HG03196 (cell line): Measurements from ENCODE around the gene CSRNP3.
"Not testable (repeated sequence)": the region's sequence is repeated elsewhere in the genome, so short reads cannot be mapped to it uniquely, and the experiment has no call there.

ENCODE experiments used
- ATAC-seq: cut with Tn5 transposase; IDR thresholded peaks from one replicate; pipeline ENCODE4 v1.9.1; 2021; ENCODE audit not compliant: unreplicated experiment

CSRNP3 gene

DNA sequence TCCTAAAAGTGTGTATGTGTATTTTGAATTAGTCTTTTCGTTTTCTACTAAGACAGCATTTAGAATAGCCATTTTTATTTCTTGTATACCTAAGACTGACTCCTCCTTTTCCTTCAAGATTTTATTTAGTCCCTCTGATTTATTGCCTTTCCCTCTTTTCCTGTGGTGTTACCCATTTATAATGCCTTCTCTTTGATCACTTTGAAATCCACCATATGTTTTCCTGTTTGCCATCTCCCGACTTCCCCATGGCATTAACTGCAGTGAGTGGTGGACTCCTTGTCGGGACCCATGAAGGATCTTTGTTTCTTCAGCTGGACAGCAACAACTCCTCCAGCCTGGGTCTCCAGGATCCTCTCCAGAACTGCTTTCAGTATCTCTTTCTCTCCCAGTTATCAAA, 160.7 kb downstream of the CSRNP3 start:
- ATAC-seq: no peak

GRCh38 chr2:165631089-165631488, 161.6 kb downstream of the CSRNP3 start:
- no peak for ATAC-seq

DNA sequence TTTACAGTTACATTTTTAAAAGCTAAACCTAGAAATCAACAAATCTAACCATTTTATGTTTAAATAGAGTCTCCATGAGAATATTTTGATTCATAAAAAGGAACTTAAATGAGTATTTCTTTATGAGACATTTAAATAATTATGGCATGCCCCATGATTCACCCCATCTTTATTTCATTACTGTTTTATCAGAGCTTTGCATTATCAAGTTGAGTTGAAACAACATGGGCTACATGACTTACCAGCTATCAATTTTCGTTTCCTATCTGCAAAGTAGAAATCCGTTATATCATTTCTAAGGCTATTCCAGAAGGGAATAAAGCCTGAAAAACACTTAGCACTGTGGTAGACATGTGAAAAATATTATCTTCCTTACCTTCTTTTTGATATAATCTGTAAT, 163.1 kb downstream of the CSRNP3 start:
- no peak for ATAC-seq

DNA sequence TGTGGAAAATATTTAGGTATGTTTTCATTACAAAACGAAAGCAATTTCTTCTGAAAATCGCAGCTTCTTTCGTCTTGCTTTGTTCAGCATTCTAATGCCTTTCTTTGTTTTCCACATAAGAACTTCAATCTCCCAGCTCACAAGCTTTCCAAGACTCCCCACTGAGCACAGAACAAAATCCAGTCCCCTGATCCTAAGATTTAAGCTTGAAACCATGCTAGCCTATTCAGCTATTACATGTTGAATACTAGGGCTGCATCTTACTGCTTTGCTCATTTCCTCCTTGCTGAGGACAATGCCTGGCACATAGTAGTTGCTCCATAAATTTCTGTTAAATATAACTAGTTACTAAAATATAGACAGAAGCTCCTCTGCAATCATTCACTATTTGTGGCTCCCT, 163.9 kb downstream of the CSRNP3 start:
- no peak for ATAC-seq

GRCh38 chr2:165634282-165634681, 164.8 kb downstream of the CSRNP3 start:
- ATAC-seq: no peak

GRCh38 chr2:165634855-165635254, 165.4 kb downstream of the CSRNP3 start:
- no peak for ATAC-seq

DNA sequence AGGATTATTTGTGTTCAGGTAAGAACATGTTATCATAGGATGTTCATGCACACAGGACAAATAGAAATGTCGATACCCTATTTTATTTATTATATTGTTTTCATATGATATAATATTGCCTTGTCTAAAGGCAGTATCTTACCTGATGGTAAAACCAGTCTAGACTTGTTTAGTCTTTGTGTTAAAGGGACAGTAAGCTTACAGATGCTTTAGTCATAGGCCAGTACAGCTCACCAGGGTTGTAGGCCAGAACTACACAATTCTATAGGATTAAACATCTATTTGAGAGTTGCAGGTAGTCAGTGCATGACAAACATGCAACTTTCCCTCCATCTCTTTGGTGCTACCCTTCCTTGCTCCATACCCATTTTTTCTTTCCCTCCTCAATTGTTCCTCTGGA, 166.0 kb downstream of the CSRNP3 start:
- ATAC-seq: no peak

GRCh38 chr2:165636959-165637358, 167.5 kb downstream of the CSRNP3 start:
- no peak for ATAC-seq

DNA sequence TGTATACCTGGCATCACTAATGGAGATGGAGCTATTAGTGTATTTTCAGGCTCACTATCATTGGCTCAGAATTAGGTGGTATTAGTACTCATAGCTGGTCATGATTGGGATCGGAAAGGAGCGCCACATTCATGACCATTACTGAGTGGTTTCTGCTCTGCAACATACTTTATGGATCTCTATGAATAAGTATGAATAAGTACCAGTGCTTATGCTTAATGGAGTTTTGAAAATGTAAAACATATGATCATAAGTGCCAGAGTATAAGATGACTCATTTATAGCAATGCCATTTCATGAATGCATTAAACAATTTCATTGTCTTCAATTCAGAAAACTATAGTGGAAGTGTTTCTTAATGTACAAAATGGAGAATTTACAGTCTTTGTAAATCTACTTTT, 167.9 kb downstream of the CSRNP3 start:
- ATAC-seq: no peak

- no peak for ATAC-seq
These were observed 170.0 kb downstream of the CSRNP3 start for GRCh38 chr2:165639504-165639903.

- ATAC-seq: no peak
These were observed 170.9 kb downstream of the CSRNP3 start for GRCh38 chr2:165640247-165640929.

GRCh38 chr2:165645930-165646831, 176.7 kb downstream of the CSRNP3 start:
- no peak for ATAC-seq

DNA sequence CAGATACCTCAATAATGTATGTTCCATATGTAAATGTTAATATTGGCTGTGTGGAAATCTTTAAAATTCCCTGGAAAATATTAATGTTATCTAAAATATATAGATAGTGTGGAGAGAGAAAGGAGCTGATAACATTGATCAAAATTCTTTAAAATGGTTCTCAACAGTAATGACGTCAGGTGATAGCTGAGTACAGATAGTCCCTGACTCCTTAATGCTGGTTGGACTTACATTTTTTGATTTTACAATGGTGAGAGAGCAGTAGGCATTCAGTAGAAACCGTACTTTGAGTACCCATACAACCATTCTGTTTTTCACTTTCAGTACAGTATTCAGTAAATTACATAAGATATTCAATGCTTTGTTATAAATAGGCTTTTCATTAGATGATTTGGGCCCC, 177.9 kb downstream of the CSRNP3 start:
- ATAC-seq: no peak

- no peak for ATAC-seq
These were observed 179.3 kb downstream of the CSRNP3 start for GRCh38 chr2:165648801-165649200.

DNA sequence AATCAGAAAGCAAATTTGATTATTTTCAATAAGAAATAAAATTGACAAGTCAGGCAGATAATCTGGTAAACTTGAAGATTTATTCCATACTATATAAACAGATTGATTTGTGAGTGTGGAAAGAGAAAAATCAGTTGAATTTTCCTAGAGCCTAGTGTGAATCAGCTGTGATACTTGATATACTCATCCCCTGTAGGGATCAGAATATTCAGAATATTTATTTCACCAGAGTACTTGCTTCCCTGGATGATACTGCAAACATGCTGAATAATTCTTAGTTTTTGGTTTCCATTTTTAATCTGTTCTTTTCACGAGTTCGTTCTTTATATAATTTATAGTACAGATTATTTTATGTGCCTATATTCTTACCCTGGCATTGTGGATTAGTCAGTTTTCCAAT, 181.7 kb downstream of the CSRNP3 start:
- ATAC-seq: no peak

DNA sequence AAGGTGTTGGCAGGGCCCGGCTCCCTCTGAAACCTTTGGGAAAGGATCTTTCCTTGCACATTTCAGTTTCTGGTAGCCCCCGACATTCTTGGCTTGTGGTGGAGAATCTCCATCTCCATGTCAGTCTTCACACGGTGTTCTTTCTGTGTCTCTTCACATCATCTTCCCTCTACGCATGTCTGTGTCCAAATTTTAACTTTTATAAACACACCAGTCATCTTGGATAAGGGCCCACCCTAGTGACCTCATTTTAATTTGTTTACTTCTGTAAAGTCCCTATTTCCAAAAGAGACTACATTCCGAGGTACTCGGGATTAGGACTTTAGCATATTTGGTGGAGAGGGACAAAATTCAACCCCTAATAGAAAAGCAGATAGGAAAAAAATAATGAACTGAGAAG, 186.2 kb downstream of the CSRNP3 start:
- no peak for ATAC-seq

DNA sequence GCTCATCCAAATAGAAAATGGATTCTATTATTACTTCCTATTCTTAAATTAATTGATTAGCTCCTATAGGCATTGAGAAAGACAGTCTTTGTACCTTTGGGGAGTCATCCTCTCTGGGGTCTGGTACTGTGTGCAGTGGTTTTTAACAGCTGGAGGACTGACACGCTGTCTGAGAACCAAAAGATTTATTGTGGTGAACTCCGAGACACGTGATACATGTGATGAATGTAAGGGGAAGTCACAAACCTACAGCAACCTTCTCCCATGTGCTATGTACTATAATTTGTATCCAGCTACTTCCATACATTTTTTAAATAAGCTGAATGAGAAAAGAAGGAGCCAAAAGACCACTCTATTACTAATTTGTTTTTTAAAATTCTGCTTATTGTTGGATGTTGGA, 190.9 kb downstream of the CSRNP3 start:
- peak; percentile 81 for ATAC-seq

DNA sequence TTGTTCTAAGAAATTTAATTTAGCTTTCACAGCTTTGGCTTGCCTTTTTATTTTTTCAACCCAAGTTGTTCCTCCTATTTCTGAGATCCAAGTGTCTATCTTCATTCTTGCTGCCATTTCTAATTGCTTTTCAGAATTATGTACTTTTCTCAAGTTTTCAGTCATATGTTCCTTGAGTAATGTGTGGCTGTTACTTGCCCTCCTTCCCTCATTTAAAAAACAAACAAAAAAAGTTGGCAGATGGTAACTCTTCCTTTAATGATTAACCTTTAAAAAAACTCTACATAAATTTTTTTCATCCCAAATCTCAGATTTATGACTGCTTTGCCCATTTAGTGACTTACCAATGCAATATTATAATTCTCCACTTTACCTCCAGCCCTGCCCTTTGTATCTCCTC, 193.2 kb downstream of the CSRNP3 start:
- ATAC-seq: no peak

- ATAC-seq: no peak
These were observed 196.1 kb downstream of the CSRNP3 start for GRCh38 chr2:165665614-165666013.

- not testable (repeated sequence) for ATAC-seq
These were observed 196.6 kb downstream of the CSRNP3 start for GRCh38 chr2:165666073-165666472.

DNA sequence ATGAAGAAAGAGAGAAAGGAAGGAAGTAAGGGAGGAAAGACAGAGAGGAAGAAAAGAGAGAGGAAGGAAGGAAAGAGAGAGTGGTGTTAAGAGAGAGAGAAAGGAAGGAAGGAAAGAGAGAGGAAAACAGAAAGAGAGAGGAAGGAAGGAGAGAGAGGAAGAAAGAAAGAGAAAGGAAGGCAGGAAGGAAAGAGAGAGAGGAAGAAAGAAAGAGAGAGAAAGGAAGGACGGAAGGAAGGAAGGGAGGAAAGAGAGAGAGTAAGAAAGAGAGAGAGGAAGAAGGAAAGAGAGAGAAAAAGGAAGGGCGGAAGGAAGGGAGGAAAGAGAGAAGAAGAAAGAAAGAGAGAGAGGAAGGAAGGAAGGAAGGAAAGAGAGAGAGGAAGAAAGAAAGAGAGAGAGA, 197.1 kb downstream of the CSRNP3 start:
- ATAC-seq: no peak

DNA sequence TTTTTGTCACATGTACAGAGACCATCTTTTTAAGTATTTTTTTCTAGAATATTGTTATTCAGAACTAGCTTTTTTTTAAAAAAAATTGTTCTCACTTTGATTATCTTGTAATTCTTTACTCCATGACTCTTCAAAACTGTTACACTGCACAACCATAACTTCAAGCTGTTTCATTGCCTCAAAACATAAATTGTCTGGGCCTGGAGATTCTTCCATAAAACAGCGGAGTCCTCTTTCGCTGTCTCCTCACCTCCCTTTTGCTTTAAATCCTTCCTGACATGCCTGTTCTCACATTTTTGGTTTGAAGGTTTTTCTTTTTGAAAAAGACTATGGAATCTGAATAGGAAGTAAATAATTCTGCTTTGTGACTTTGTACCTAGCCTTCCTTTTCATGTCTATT, 197.9 kb downstream of the CSRNP3 start:
- ATAC-seq: no peak
